CD14-positive monocyte (primary cell): ENCODE data around the gene ATP4B. TPM values are rescaled to one million over a fixed set of nuclear protein-coding genes. Genes with fewer than 3 reads are reported as not detected.
A peak's percentile ranks its signal among the peaks of the same experiment; 100 is the strongest.

ENCODE experiments used
- DNase-seq, 3 donors: peaks; one replicate each; pipeline ENCODE4 v3.0.0-alpha.2; 2011 to 2022
- H2AFZ ChIP-seq: 2 replicates; pipeline ENCODE4 v1.6.0; 2012; ENCODE audit warnings: mild to moderate bottlenecking, low read depth, low read length, inconsistent platforms; ENCODE audit not compliant: insufficient read depth, poor library complexity, severe bottlenecking
- H3K27ac ChIP-seq, 2 donors: 1 replicate in 1 of 2; 2 replicates in 1 of 2; pipeline ENCODE4 v1.5.1; 2012 to 2013; ENCODE audit warnings: low read length in 2 of 2, control low read depth in 1 of 2, inconsistent platforms in 1 of 2, low read depth in 1 of 2, mild to moderate bottlenecking in 1 of 2
- H3K27me3 ChIP-seq, 2 donors: one replicate each; pipeline versions ENCODE4 v1.6.0 to v1.6.1; 2011 to 2013; ENCODE audit warnings: low read length in 2 of 2; ENCODE audit not compliant: control insufficient read depth in 2 of 2, insufficient read depth in 2 of 2
- H3K36me3 ChIP-seq, 2 donors: replicated peaks in 1 of 2; 1 replicate in 1 of 2; 2 replicates in 1 of 2; pipeline versions ENCODE4 v1.5.1 to v1.6.1; 2012 to 2013; ENCODE audit warnings: low read length in 2 of 2, control low read depth in 1 of 2, inconsistent platforms in 1 of 2, mild to moderate bottlenecking in 1 of 2; ENCODE audit not compliant: insufficient read depth in 2 of 2, control insufficient read depth in 1 of 2
- H3K4me1 ChIP-seq, 2 donors: 1 replicate in 1 of 2; 2 replicates in 1 of 2; pipeline versions ENCODE4 v1.5.1 to v1.6.1; 2012 to 2013; ENCODE audit warnings: low read length in 2 of 2, control low read depth in 1 of 2, inconsistent platforms in 1 of 2, mild to moderate bottlenecking in 1 of 2, moderate library complexity in 1 of 2; ENCODE audit not compliant: insufficient read depth in 2 of 2, control insufficient read depth in 1 of 2
- H3K4me2 ChIP-seq: replicated peaks from 2 replicates; pipeline ENCODE3; 2012; ENCODE audit warnings: low read length, moderate library complexity, mild to moderate bottlenecking; ENCODE audit not compliant: poor library complexity, severe bottlenecking; ENCODE audit errors: extremely low read depth
- H3K4me3 ChIP-seq, 3 experiments: fragments of 200-600 bp in 1 of 3; sonication (generic) in 1 of 3; replicated peaks in 1 of 3; 1 replicate in 2 of 3; 2 replicates in 1 of 3; pipeline ENCODE4 v1.5.1; 2011 to 2013; ENCODE audit warnings: low read length in 3 of 3, mild to moderate bottlenecking in 3 of 3, control low read depth in 2 of 3, low read depth in 2 of 3, inconsistent platforms in 1 of 3, moderate library complexity in 1 of 3
- H3K79me2 ChIP-seq: 2 replicates; pipeline ENCODE4 v1.6.0; 2012; ENCODE audit warnings: mild to moderate bottlenecking, control low read depth, inconsistent platforms, low read length, moderate library complexity; ENCODE audit not compliant: insufficient read depth
- H3K9ac ChIP-seq: 2 replicates; pipeline ENCODE4 v1.6.0; 2017; ENCODE audit warnings: low read length, mild to moderate bottlenecking; ENCODE audit not compliant: insufficient read depth, poor library complexity, severe bottlenecking
- H3K9me3 ChIP-seq, 2 donors: replicated peaks in 1 of 2; 1 replicate in 1 of 2; 2 replicates in 1 of 2; pipeline versions ENCODE4 v1.5.1 to v1.6.1; 2012 to 2013; ENCODE audit warnings: low read length in 2 of 2, control low read depth in 1 of 2; ENCODE audit not compliant: control insufficient read depth in 1 of 2, insufficient read depth in 1 of 2
- H4K20me1 ChIP-seq: 2 replicates; pipeline ENCODE4 v1.6.0; 2012; ENCODE audit warnings: mild to moderate bottlenecking, low read length, control low read depth, moderate library complexity; ENCODE audit not compliant: insufficient read depth
- H3K27ac Mint-ChIP-seq, 7 donors: one replicate each; pipeline ENCODE4 v1.8.0; 2020; ENCODE audit warnings: mild to moderate bottlenecking in 7 of 7, mixed read lengths in 7 of 7, moderate library complexity in 6 of 7, inconsistent platforms in 2 of 7
- H3K27me3 Mint-ChIP-seq, 3 donors: one replicate each; pipeline ENCODE4 v1.8.0; 2021 to 2022; ENCODE audit warnings: low read depth in 3 of 3, mild to moderate bottlenecking in 3 of 3, mixed read lengths in 3 of 3, moderate library complexity in 3 of 3, inconsistent platforms in 1 of 3
- H3K36me3 Mint-ChIP-seq, 2 donors: one replicate each; pipeline ENCODE4 v1.8.0; 2020; ENCODE audit warnings: mixed read lengths in 2 of 2, inconsistent platforms in 1 of 2, mild to moderate bottlenecking in 1 of 2
- H3K4me1 Mint-ChIP-seq: one replicate; pipeline ENCODE4 v1.8.0; 2020; ENCODE audit warnings: mild to moderate bottlenecking, mixed read lengths
- H3K4me3 Mint-ChIP-seq, 2 donors: one replicate each; pipeline ENCODE4 v1.8.0; 2020; ENCODE audit warnings: mild to moderate bottlenecking in 2 of 2, mixed read lengths in 2 of 2, moderate library complexity in 1 of 2
- H3K9me3 Mint-ChIP-seq, 7 donors: one replicate each; pipeline ENCODE4 v1.8.0; 2020 to 2022; ENCODE audit warnings: mixed read lengths in 7 of 7, mild to moderate bottlenecking in 6 of 7, moderate library complexity in 6 of 7, inconsistent platforms in 2 of 7
- WGBS: methylation state at CpG from one replicate; pipeline ENCODE4 v1.1.5; 2013; ENCODE audit warnings: missing lambda C conversion rate; ENCODE audit not compliant: insufficient coverage; 5-methylcytosine and 5-hydroxymethylcytosine counted together
- intact Hi-C, 2 donors: fragments of 100-400 bp; cut with micrococcal nuclease; formaldehyde crosslinking; loops; one replicate each; pipeline versions ENCODE4 v1.15.0 to v1.15.1; 2023
- polyA plus RNA-seq, 3 donors: library from polyadenylated mRNA; depleted of rRNA in 1 of 3; unstranded in 2 of 3; stranded (reverse) in 1 of 3; fragments of 300-500 nt in 2 of 3; fragments of >200 nt in 1 of 3; fragmentation: Illumina TruSeq in 2 of 3; gene quantifications; 1 replicate in 2 of 3; 2 replicates in 1 of 3; pipeline ENCODE4 v1.2.3, GENCODE V29; 2012 to 2021
- TF ChIP-seq, protein P1 (sequence below): fragments of 200-600 bp; IDR thresholded peaks from one replicate; pipeline ENCODE4 v1.8.0; 2022; ENCODE audit warnings: antibody characterized with exemption, mild to moderate bottlenecking

The ATP4B gene
- polyA plus RNA-seq, 3 donors: not detected

DNA sequence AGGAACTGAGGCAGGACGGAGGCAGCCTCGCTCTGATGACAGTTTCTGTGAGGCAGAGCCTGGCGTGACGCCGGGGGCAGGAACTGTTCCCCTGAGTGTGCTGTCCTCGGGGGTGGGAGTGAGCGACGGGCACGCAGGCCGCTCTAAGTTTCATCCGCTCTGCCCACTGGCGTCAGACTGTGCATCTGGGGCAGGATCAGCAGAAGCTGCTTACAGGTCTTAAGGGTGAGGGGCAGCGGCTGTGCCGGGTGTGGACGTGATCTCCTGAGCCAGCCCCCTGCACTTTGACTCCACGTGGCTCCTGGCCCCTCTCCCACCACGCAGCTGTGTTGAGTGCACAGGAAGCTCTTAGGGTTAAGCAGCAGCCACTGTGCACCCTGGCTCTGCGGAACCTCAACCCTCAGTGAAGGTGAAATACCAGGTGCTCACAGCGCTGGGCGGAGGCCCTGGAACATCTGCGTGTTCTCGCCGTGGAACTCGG lies 10.5 kb upstream of the ATP4B start:
- Histone ChIP-seq H3K9me3 (peaks cover 0 to 7% of the 10 kb centered on the region in 2 donors), H3K9ac (no peak overlapping the region), H2AFZ (no peak overlapping the region), H3K4me2 (no peak overlapping the region), H3K4me3 (no peak overlapping the region), H3K27me3 (no peaks in the 10 kb centered on the region), H4K20me1 (no peaks in the 10 kb centered on the region), H3K36me3 (no peaks in the 10 kb centered on the region), H3K27ac (no peak overlapping the region), H3K4me1 (no peaks in the 10 kb centered on the region), H3K79me2 (no peaks in the 10 kb centered on the region)
- H3K36me3 Mint-ChIP-seq: no peaks in the 10 kb centered on the region
- peaks cover 0 to 19% (median 2%) of the 10 kb centered on the region in 3 donors for H3K27me3 Mint-ChIP-seq
- no peaks in the 10 kb centered on the region for H3K4me1 Mint-ChIP-seq
- no peak overlapping the region for H3K4me3 Mint-ChIP-seq
- peak overlapping the region in 1 of 7 donors; percentile 19 for H3K27ac Mint-ChIP-seq
- intact Hi-C loops: no loop called here
- DNase-seq: no peak
- TF ChIP-seq, protein P1, sequence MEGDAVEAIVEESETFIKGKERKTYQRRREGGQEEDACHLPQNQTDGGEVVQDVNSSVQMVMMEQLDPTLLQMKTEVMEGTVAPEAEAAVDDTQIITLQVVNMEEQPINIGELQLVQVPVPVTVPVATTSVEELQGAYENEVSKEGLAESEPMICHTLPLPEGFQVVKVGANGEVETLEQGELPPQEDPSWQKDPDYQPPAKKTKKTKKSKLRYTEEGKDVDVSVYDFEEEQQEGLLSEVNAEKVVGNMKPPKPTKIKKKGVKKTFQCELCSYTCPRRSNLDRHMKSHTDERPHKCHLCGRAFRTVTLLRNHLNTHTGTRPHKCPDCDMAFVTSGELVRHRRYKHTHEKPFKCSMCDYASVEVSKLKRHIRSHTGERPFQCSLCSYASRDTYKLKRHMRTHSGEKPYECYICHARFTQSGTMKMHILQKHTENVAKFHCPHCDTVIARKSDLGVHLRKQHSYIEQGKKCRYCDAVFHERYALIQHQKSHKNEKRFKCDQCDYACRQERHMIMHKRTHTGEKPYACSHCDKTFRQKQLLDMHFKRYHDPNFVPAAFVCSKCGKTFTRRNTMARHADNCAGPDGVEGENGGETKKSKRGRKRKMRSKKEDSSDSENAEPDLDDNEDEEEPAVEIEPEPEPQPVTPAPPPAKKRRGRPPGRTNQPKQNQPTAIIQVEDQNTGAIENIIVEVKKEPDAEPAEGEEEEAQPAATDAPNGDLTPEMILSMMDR: no peak
- H3K9me3 Mint-ChIP-seq: peaks cover 0 to 14% (median 0%) of the 10 kb centered on the region in 7 donors
- whole genome bisulfite sequencing: 79% methylated on average over 18 of the region's 24 CpGs

DNA sequence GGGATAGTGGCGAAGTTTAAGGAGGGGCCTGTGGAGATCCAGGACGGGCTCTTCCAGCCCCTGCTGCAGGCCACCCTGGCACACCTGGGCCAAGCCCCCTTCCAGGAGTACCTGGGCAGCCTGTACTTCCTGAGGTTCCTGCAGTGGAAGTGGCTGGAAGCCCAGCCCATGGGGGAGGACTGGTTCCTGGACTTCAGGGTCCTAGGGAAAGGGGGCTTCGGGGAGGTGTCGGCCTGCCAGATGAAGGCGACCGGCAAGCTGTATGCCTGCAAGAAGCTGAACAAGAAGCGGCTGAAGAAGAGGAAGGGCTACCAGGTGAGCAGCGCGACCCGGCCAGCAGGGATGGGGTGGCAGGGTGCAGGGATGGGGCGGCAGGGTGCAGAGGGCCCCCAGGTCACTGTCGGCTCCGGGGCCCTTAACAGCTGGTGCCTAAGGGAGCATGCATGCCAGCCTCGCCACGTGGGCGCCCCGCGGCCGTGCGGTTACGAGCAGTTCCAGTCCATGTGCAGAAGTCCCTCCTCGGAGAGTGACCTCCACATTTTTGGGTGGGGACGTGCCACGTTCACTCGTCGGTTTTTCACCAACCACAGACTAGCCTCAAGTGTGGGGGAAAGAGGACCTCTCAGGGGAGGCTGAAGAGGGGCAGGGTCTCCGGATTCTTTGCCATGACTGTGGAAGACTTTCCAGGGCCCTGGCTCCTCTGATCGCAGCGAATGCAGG lies 9.9 kb upstream of the ATP4B start:
- no peak overlapping the region for H3K4me2 ChIP-seq
- H3K36me3 Mint-ChIP-seq: no peaks in the 10 kb centered on the region

More for the DNA sequence above, 9.9 kb upstream of the ATP4B start:
- WGBS: 93% methylated on average over 22 of the region's 29 CpGs
- DNase-seq: no peak
- Histone ChIP-seq H3K36me3 (no peaks in the 10 kb centered on the region), H3K4me3 (no peak overlapping the region), H4K20me1 (no peaks in the 10 kb centered on the region), H3K9ac (no peak overlapping the region), H3K27me3 (no peaks in the 10 kb centered on the region), H3K4me1 (no peaks in the 10 kb centered on the region), H3K79me2 (no peaks in the 10 kb centered on the region), H2AFZ (no peak overlapping the region), H3K9me3 (peaks cover 0 to 7% of the 10 kb centered on the region in 2 donors), H3K27ac (no peak overlapping the region)
- H3K4me1 Mint-ChIP-seq: no peaks in the 10 kb centered on the region
- H3K27ac Mint-ChIP-seq: no peak overlapping the region
- H3K4me3 Mint-ChIP-seq: no peak overlapping the region
- H3K27me3 Mint-ChIP-seq: peaks cover 0 to 19% (median 2%) of the 10 kb centered on the region in 3 donors
- intact Hi-C loops: no loop called here
- peaks cover 0 to 14% (median 0%) of the 10 kb centered on the region in 7 donors for H3K9me3 Mint-ChIP-seq
- TF ChIP-seq, protein P1: no peak
